Heart left ventricle (tissue), 16 donors: Measurements from ENCODE around the gene THBS4. TPM values are rescaled to one million over a fixed set of nuclear protein-coding genes. Genes with fewer than 3 reads are reported as not detected.

ENCODE experiments used
- ATAC-seq, 4 donors: fragments of 200-7000 bp; cut with Tn5 transposase; one replicate each; pipeline ENCODE4 v1.9.1; 2020 to 2022; ENCODE audit warnings: moderate library complexity in 4 of 4, mild to moderate bottlenecking in 3 of 4, moderate number of reproducible peaks in 1 of 4
- DNase-seq, 5 donors: peaks; one replicate each; pipeline ENCODE4 v3.0.0-alpha.2; 2020
- H3K27ac ChIP-seq, 12 donors: fragments of 200-600 bp; sonication (generic) in 4 of 12; one replicate each; pipeline versions ENCODE4 v1.5.0 to v1.8.0; 2016 to 2022; ENCODE audit warnings: mild to moderate bottlenecking in 2 of 12
- H3K27me3 ChIP-seq, 9 donors: fragments of 200-600 bp; sonication (generic) in 2 of 9; one replicate each; pipeline versions ENCODE4 v1.5.1 to v1.8.0; 2016 to 2022; ENCODE audit warnings: mild to moderate bottlenecking in 3 of 9
- H3K36me3 ChIP-seq, 9 donors: fragments of 200-600 bp; sonication (generic) in 2 of 9; one replicate each; pipeline versions ENCODE4 v1.5.0 to v1.8.0; 2018 to 2022; ENCODE audit warnings: mild to moderate bottlenecking in 2 of 9
- H3K4me1 ChIP-seq, 12 donors: fragments of 200-600 bp; sonication (generic) in 4 of 12; one replicate each; pipeline versions ENCODE4 v1.5.0 to v1.8.0; 2016 to 2022; ENCODE audit warnings: mild to moderate bottlenecking in 3 of 12
- H3K4me3 ChIP-seq, 12 donors: fragments of 200-600 bp; sonication (generic) in 4 of 12; one replicate each; pipeline versions ENCODE4 v1.5.0 to v1.8.0; 2017 to 2022; ENCODE audit warnings: mild to moderate bottlenecking in 9 of 12, moderate library complexity in 4 of 12
- H3K9me3 ChIP-seq, 12 donors: fragments of 200-600 bp; sonication (generic) in 4 of 12; one replicate each; pipeline versions ENCODE4 v1.5.0 to v1.8.0; 2016 to 2022; ENCODE audit warnings: mild to moderate bottlenecking in 1 of 12
- POLR2A ChIP-seq, 2 donors: fragments of 450-650 bp; IDR thresholded peaks; one replicate each; pipeline ENCODE4 v1.6.1; 2017; ENCODE audit warnings: antibody characterized with exemption in 2 of 2, mild to moderate bottlenecking in 2 of 2, moderate library complexity in 2 of 2
- WGBS, 4 donors: extraction: QIAGEN DNeasy Blood & Tissue Kit in 2 of 4; methylation state at CpG; one replicate each; pipeline versions ENCODE4 v1.1.5 to v1.1.7; 2013 to 2018; 5-methylcytosine and 5-hydroxymethylcytosine counted together
- intact Hi-C, 10 donors: fragments of 100-400 bp; cut with DNase I; formaldehyde crosslinking; loops; one replicate each; pipeline versions ENCODE4 v1.11.1 to v1.14.2; 2022
- polyA plus RNA-seq, 2 donors: library from polyadenylated mRNA; stranded (reverse); fragments of 200-250 nt; gene quantifications; one replicate each; pipeline ENCODE4 v1.2.3, GENCODE V29; 2013
- total RNA-seq, 9 donors: library from RNA; depleted of rRNA in 2 of 9; stranded (reverse); fragments of >200 nt in 2 of 9; fragmentation: NEBNext Ultra II Directional in 3 of 9; extraction: Animal tissue kit (Norgen Biotek cat#: 25700) in 3 of 9; gene quantifications; one replicate each; pipeline versions ENCODE4 v1.1.0 to v1.2.4, GENCODE V29; 2016 to 2023
- TF ChIP-seq, protein P1 (sequence below), 12 donors: fragments of 200-600 bp; sonication (generic) in 4 of 12; IDR thresholded peaks; one replicate each; pipeline versions ENCODE4 v1.5.0 to v1.8.0; 2018 to 2022; ENCODE audit warnings: antibody characterized with exemption in 12 of 12, mild to moderate bottlenecking in 5 of 12
- donor health status: ischemic (EF 13 %, LVEDD 7.1; RV severe dilation, severe dysfunction).
- donor health status: healthy with polysubstance abuse.
- donor health status: DM: no; HTN: yes; CAD: no.
- donor health status: DM: no; HTN: no; CAD: no.
- donor health status: ischemic (EF 25% LVEDD 6.9; RV normal size, moderate dysfunction).
- donor health status: ischemic (EF 25% LVEDD 5.7; RV mildly dilated, moderate dysfunction).
- donor health status: healthy.
- donor health status: DM: yes; HTN: yes; CAD: no.
- donor health status: ischemic (EF 35%, LVEDD 5.7; RV mildly dilated, moderate dysfunction).
- donor health status: nonischemic (EF 11% LVEDD 7.7; RV severe dilation, severe dysfunction).
- donor health status: DM: yes; HTN: yes; CAD: no.
- donor health status: PGD.
- donor health status: ischemic (EF 29% LVEDD 5.4; RV normal size, mild dysfunction).
- donor health status: nonischemic (EF 23%, LVEDD 6.1; RV moderate dilation, normal function).

Gene THBS4
- total and polyA plus RNA-seq, 11 donors: 38.6 to 266 (median 73.9) TPM

DNA sequence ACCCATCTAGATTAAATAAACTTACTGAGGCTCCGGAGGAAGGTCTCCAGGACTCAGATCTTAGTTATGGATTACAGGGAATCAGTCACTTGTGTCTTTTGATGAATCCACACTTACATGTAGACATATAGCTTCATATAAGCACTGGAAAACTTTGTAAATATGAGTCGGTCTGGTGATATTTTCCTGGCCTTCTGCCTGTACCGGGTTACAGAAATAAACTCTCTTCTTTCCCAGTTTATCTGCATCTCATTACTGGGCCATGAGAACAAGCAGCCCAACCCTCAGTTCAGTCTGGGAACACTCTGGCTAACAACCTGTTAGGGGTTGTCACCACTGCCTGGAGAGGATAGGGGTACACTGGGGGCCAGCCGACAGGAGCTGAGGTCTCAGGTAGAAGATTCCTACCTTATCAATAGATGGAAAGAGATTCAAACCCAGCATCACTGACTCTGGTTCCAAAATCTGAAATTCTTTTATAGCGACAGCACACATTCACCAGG is 59.1 kb downstream of the THBS4 start:
- 45 to 51% (median 46%) methylated on average over 5 of the region's 5 CpGs for WGBS, 4 donors
- Histone ChIP-seq H3K4me3 (no peak overlapping the region), H3K27me3 (no peaks in the 10 kb centered on the region), H3K4me1 (peaks cover 0 to 11% (median 3%) of the 10 kb centered on the region in 12 donors), H3K36me3 (no peaks in the 10 kb centered on the region), H3K27ac (peak overlapping the region in 2 of 12 donors; percentile 35 to 47), H3K9me3 (no peaks in the 10 kb centered on the region)
- intact Hi-C loops: loop anchor here in 8 of 10 donors (1.0 to 10.0 kb wide), 11 partner anchors 48 to 581 kb away; partner anchors contain the start of genes SERINC5 (in 2 of the 8) and ZFYVE16 (in 2 of the 8)
- DNase-seq (no peak), ATAC-seq (peak in 1 of 4 donors; percentile 31)
- TF ChIP-seq POLR2A (IDR thresholded peaks at IDR 0.05): no peak
- TF ChIP-seq, protein P1, sequence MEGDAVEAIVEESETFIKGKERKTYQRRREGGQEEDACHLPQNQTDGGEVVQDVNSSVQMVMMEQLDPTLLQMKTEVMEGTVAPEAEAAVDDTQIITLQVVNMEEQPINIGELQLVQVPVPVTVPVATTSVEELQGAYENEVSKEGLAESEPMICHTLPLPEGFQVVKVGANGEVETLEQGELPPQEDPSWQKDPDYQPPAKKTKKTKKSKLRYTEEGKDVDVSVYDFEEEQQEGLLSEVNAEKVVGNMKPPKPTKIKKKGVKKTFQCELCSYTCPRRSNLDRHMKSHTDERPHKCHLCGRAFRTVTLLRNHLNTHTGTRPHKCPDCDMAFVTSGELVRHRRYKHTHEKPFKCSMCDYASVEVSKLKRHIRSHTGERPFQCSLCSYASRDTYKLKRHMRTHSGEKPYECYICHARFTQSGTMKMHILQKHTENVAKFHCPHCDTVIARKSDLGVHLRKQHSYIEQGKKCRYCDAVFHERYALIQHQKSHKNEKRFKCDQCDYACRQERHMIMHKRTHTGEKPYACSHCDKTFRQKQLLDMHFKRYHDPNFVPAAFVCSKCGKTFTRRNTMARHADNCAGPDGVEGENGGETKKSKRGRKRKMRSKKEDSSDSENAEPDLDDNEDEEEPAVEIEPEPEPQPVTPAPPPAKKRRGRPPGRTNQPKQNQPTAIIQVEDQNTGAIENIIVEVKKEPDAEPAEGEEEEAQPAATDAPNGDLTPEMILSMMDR (IDR thresholded peaks at IDR 0.05): no peak

DNA sequence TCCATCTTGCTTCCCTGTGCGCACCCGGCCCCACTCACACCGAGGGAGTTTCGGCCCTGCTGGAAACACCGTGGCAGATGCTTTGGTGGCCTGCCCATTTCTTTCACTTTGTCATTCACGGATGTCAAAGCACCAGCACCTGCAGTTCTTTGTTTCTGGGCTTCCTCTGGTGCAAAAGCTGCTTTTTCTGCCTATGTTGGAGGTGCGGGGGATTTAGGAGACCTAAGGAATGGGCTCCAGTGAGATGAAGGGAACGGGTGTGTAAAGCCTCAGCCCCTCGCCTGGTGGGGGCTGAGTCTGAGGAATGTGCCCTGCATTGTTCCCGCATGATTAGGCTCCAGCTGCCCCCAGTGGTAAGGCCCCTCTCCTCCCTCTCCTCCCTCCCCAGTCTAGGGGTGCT is 62.3 kb downstream of the THBS4 start:
- Histone ChIP-seq H3K36me3 (no peaks in the 10 kb centered on the region), H3K27ac (no peak overlapping the region), H3K4me3 (no peak overlapping the region), H3K9me3 (no peaks in the 10 kb centered on the region), H3K4me1 (peaks cover 0 to 11% (median 2%) of the 10 kb centered on the region in 12 donors), H3K27me3 (no peaks in the 10 kb centered on the region)
- intact Hi-C loops: loop anchor here in 5 of 10 donors (5.0 to 10.0 kb wide), 5 partner anchors 175 to 577 kb away; partner anchors contain the start of gene ZFYVE16 (in 1 of the 5)
- no peak for ATAC-seq
- no peak for DNase-seq
- 90 to 92% (median 91%) methylated on average over 10 of the region's 10 CpGs for WGBS, 4 donors
- TF ChIP-seq POLR2A (IDR thresholded peaks at IDR 0.05): no peak
- TF ChIP-seq, protein P1 (IDR thresholded peaks at IDR 0.05): no peak

DNA sequence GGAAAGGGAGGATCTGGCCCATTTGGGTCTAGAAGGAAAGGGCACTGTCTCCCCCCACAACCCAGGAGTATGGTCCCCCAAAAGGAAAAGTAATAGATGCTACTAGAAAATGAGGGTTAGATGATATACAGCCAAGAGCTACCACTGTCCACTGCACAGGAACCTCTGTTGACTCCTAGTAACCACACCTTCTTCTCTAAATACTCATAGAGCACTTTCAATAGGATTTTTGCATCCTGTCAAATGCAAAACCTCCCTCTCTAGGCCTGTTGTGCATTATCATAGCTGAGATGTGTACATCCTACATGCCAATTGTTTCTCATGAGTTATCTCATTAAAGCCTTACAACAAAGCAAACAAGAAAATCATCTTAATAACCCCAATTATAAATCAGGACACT is 66.8 kb downstream of the THBS4 start:
- TF ChIP-seq, protein P1 (IDR thresholded peaks at IDR 0.05): no peak
- TF ChIP-seq POLR2A (IDR thresholded peaks at IDR 0.05): no peak
- ATAC-seq: no peak

DNA sequence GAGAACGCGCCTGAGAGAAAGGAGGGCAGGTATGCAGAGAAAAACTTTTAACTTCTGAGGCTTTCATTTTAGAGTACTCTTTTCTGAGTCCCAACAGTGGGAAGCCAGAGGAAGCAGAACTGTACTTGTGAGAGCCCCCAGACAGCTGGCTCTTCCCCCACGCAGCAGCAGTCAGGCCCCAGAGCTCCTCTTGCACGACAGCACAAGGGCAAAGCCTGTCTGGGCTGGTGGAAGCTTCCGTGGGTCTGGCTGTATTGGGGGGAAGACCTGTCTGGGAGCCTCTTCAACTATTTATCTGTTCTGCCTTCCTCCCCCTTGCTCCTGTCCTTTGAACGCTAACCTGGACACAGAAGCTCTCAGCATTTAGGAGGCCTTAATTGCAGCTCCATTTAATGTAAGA is 68.2 kb downstream of the THBS4 start:
- H3K4me3 ChIP-seq: no peak overlapping the region
- DNase-seq (no peak), ATAC-seq (no peak)
- H3K4me1 ChIP-seq: peaks cover 0 to 19% (median 0%) of the 10 kb centered on the region in 12 donors
- no peaks in the 10 kb centered on the region for H3K9me3 ChIP-seq
- 80 to 95% (median 84%) methylated on average over 6 of the region's 6 CpGs for WGBS, 4 donors
- no peaks in the 10 kb centered on the region for H3K27me3 ChIP-seq
- TF ChIP-seq POLR2A (IDR thresholded peaks at IDR 0.05): no peak
- TF ChIP-seq, protein P1 (IDR thresholded peaks at IDR 0.05): no peak
- no peak overlapping the region for H3K27ac ChIP-seq
- no peaks in the 10 kb centered on the region for H3K36me3 ChIP-seq
- intact Hi-C loops: loop anchor here in 1 of 10 donors (5.0 kb wide), 1 partner anchor 39 kb away; no protein-coding TSS in a partner anchor

More for the DNA sequence above, 66.8 kb downstream of the THBS4 start:
- Histone ChIP-seq H3K4me1 (peaks cover 0 to 19% (median 0%) of the 10 kb centered on the region in 12 donors), H3K27me3 (no peaks in the 10 kb centered on the region), H3K27ac (no peak overlapping the region), H3K4me3 (no peak overlapping the region), H3K9me3 (no peaks in the 10 kb centered on the region), H3K36me3 (no peaks in the 10 kb centered on the region)
- intact Hi-C loops: loop anchor here in 1 of 10 donors (5.0 kb wide), 1 partner anchor 40 kb away; no protein-coding TSS in a partner anchor
- no peak for DNase-seq
